Dendritic cell treated with granulocyte-macrophage colony-stimulating factor and Interleukin-4, amounts not matched to agents 40 ng/mL and 50 ng/mL, for 4 days (primary cell): ENCODE data around the gene NUP85.
"Not testable (repeated sequence)": the region's sequence is repeated elsewhere in the genome, so short reads cannot be mapped to it uniquely, and the experiment has no call there.

Experiments
- H3K27ac Mint-ChIP-seq: one replicate; pipeline ENCODE4 v1.8.0; 2022; ENCODE audit warnings: mild to moderate bottlenecking, mixed read lengths
- H3K27me3 Mint-ChIP-seq: one replicate; pipeline ENCODE4 v1.8.0; 2022; ENCODE audit warnings: mild to moderate bottlenecking, mixed read lengths
- H3K36me3 Mint-ChIP-seq: one replicate; pipeline ENCODE4 v1.8.0; 2022; ENCODE audit warnings: low read depth, mixed read lengths
- H3K4me1 Mint-ChIP-seq: one replicate; pipeline ENCODE4 v1.8.0; 2022; ENCODE audit warnings: low read depth, mixed read lengths
- H3K4me3 Mint-ChIP-seq: one replicate; pipeline ENCODE4 v1.8.0; 2022; ENCODE audit warnings: mild to moderate bottlenecking, moderate library complexity, mixed read lengths
- H3K9me3 Mint-ChIP-seq: one replicate; pipeline ENCODE4 v1.8.0; 2022; ENCODE audit warnings: mixed read lengths
- intact Hi-C: fragments of 100-400 bp; cut with micrococcal nuclease; formaldehyde crosslinking; loops from one replicate; pipeline ENCODE4 v1.15.0; 2022

The NUP85 gene, protein sequence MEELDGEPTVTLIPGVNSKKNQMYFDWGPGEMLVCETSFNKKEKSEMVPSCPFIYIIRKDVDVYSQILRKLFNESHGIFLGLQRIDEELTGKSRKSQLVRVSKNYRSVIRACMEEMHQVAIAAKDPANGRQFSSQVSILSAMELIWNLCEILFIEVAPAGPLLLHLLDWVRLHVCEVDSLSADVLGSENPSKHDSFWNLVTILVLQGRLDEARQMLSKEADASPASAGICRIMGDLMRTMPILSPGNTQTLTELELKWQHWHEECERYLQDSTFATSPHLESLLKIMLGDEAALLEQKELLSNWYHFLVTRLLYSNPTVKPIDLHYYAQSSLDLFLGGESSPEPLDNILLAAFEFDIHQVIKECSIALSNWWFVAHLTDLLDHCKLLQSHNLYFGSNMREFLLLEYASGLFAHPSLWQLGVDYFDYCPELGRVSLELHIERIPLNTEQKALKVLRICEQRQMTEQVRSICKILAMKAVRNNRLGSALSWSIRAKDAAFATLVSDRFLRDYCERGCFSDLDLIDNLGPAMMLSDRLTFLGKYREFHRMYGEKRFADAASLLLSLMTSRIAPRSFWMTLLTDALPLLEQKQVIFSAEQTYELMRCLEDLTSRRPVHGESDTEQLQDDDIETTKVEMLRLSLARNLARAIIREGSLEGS

DNA sequence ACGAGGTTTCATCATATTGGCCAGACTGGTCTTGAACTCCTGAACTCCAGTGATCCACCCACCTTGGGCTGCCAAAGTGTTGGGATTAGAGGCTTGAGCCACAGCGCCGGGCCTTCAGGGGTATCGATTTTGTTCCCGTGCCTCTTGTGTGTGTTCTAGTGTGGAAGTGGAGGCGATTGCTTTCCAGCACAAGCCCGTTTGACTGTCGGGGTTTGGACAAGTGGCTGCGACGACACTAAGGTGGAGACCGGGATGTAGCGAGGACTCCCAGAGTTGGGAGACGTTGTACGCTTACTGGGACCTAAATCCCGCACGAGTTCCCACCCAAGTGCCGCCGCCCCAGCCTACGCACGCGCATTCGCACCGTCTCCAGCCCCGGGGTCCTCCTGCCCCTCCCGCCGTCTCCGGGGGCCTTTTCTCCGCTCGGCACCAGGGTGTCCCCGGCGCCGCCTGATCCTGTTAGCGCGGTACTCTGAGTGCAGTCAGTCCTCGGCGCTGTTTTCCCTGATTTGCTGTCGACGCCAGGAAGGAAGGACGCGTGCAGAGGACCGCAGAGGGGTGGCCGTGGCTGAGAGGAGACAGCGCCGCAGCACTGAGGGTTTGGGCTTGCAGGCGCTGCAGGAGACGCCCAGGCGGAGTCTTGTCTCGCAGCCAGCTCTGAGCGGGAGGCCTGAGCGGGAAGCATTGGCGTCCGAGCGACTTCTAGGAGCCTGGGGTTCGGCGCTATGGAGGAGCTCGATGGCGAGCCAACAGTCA is at the start of gene NUP85:
Gene NUP85, plus strand, starts transcription at position 643 of the 756 bp plus-strand sequence. Its CDS starts 83 bp downstream, at position 726.
- Mint-ChIP-seq H3K9me3 (no peaks in the 10 kb centered on the region), H3K4me3 (peak within 1 kb of the TSS; percentile 83), H3K27ac (peak within 1 kb of the TSS; percentile 97), H3K36me3 (peaks cover 34% of the 10 kb centered on the region), H3K27me3 (no peaks in the 10 kb centered on the region), H3K4me1 (peaks cover 27% of the 10 kb centered on the region)
- intact Hi-C loops: no loop called here

DNA sequence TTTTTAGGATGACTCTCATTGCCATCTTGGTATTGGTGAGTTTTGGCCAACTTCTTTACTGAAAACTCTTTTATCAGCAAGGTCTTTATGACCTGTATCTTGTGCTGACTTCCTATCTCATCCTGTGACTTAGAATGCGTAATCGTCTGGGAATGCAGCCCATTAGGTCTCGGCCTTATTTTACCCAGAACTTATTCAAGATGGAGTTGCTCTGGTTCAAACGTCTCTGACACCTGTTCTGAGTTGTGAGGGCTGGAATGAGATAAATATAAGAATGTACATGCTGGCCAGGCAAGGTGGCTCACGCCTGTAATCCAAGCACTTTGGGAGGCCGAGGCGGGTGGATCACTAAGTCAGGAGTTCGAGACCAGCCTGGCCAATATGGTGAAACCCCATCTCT is 47.0 kb upstream of the NUP85 start:
- intact Hi-C loops, H3K4me3 Mint-ChIP-seq, H3K27ac Mint-ChIP-seq, H3K27me3 Mint-ChIP-seq, H3K9me3 Mint-ChIP-seq: not testable (repeated sequence)
- peaks cover 14% of the 10 kb centered on the region for H3K4me1 Mint-ChIP-seq
- H3K36me3 Mint-ChIP-seq: peaks cover 11% of the 10 kb centered on the region

DNA sequence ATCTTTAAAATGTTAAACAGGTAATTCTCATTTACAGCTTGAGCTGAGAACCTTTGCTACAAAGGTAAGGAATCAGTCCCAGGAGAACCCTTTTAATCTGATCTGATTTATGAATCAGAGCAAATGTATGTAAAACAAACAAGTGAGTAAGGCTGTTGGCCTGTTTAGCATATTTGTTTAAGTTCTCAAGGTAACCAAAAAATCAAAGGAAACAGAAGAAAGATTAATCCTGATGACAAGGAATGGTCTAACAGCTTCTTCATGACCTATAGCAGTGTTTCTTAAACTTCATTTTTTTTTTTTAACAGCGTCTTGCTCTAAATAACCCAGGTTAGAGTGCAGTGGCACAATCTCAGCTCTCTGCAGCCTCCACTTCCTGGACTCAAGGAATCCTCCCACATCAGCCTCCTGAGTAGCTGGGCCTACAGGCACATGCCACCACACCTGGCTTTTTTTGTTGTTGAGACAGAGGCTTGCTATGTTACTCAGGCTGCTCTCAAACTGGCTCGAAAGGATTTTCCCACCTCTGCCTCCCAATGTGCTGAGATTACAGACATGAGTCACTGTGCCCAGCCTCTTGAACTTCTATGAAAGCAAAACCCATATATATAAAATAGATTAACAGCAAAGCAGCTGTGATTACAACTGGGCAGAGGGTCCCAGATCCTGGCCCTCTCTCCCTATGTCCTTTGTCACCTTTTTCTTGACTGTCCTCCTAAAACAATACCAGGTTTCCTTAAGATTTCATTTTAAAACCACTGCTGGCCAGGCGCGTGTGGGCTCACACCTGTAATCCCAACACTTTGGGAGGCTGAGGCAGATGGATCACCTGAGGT is 46.1 kb upstream of the NUP85 start:
- Mint-ChIP-seq H3K36me3 (peaks cover 11% of the 10 kb centered on the region), H3K9me3 (no peaks in the 10 kb centered on the region), H3K27ac (no peak overlapping the region), H3K4me3 (no peak overlapping the region), H3K4me1 (peaks cover 10% of the 10 kb centered on the region), H3K27me3 (no peaks in the 10 kb centered on the region)
- intact Hi-C loops: no loop called here

DNA sequence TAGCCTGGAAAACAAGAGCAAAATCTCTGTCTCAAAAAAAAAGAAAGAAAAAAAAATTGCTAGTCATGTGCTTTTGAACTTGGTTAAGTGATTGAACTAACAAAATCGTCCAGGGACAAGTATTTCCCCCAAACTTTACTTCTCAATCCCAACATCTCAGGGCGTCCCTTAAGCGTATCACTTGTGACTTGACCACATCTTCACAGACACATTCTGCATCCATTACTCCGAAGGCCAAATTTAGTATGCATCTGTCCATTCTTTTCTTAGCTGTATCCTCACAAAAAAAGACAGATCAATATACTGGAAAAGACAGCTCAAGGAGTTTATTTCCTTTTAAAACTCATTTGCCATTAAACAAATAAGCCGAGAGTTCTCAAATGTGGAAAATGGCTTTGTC is 45.3 kb upstream of the NUP85 start:
- Mint-ChIP-seq H3K4me1 (peaks cover 2% of the 10 kb centered on the region), H3K27me3 (no peaks in the 10 kb centered on the region), H3K36me3 (peaks cover 17% of the 10 kb centered on the region), H3K9me3 (no peaks in the 10 kb centered on the region), H3K4me3 (no peak overlapping the region), H3K27ac (no peak overlapping the region)
- intact Hi-C loops: no loop called here

DNA sequence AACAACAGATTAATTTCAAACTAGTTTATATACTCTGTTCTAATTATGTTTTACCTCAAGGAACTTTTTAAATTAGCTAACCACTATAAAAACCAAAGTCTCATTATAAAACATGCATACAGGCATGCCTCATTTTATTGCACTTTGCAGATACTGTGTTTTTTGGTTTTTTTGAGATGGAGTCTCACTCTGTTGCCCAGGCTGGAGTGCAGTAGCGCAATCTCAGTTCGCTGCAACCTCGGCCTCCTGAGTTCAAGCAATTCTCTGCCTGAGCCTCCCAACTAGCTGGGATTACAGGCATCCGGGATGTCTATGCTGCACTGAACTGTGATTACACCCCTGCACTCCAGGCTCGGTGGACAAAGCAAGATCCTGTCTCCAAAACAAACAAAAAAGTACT is 42.4 kb upstream of the NUP85 start:
- no peaks in the 10 kb centered on the region for H3K27me3 Mint-ChIP-seq
- H3K4me1 Mint-ChIP-seq: no peaks in the 10 kb centered on the region
- H3K27ac Mint-ChIP-seq: no peak overlapping the region
- H3K9me3 Mint-ChIP-seq: no peaks in the 10 kb centered on the region
- intact Hi-C loops: no loop called here
- H3K36me3 Mint-ChIP-seq: peaks cover 42% of the 10 kb centered on the region
- no peak overlapping the region for H3K4me3 Mint-ChIP-seq

DNA sequence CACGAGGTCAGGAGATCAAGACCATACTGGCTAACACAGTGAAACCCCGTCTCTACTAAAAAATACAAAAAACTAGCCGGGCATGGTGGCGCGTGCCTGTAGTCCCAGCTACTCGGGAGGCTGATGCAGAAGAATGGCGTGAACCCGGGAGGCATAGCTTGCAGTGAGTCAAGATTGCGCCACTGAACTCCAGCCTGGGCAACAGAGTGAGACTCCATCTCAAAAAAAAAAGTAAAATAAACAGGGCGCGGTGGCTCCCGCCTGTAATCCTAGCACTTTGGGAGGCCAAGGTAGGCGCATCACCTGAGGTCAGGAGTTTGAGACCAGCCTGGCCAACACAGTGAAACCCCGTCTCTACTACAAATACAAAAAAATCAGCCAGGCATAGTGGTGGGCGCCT is 40.9 kb upstream of the NUP85 start:
- H3K4me1 Mint-ChIP-seq, H3K9me3 Mint-ChIP-seq, H3K27ac Mint-ChIP-seq, H3K4me3 Mint-ChIP-seq, H3K27me3 Mint-ChIP-seq, intact Hi-C loops: not testable (repeated sequence)
- peaks cover 58% of the 10 kb centered on the region for H3K36me3 Mint-ChIP-seq

DNA sequence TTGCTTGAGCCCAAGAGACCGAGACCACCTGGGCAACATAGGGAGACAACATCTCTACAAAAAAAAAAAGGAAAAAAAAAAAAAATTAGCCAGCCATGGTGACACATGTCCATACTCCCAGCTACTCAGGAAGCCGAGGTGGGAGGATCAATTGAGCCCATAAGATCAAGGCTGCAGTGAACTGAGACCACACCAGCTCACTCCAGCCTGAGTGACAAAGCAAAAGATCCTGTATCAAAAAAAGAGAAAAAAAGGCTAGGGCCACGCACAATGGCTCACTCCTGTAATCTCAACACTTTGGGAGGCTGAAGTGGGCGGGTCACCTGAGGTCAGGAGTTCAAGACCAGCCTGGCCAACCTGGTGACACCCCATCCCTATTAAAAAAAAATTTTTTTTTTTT is 36.5 kb upstream of the NUP85 start:
- peaks cover 95% of the 10 kb centered on the region for H3K36me3 Mint-ChIP-seq
- H3K4me3 Mint-ChIP-seq: no peak overlapping the region
- no peaks in the 10 kb centered on the region for H3K9me3 Mint-ChIP-seq
- intact Hi-C loops: no loop called here
- no peak overlapping the region for H3K27ac Mint-ChIP-seq
- H3K27me3 Mint-ChIP-seq: no peaks in the 10 kb centered on the region
- no peaks in the 10 kb centered on the region for H3K4me1 Mint-ChIP-seq

DNA sequence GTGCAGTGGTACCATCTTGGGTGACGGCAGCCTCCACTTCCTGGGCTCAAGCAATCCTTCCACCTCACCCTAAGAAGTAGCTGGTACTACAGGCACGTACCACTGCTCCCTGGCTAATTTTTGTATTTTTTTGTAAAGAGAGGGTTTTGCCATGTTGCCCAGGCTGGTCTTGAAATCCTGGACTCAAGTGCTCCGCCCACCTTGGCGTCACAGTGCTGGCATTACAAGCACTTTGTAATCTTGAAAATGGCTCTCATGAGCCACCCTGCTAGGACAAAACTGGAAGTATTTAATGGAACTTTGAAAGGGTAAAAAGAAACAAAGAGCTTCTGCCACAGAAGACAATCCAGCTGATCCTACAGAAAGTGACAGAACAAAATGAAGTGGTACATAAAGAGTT is 32.0 kb upstream of the NUP85 start:
- Mint-ChIP-seq H3K36me3 (peaks cover 98% of the 10 kb centered on the region), H3K27ac (no peak overlapping the region), H3K4me1 (no peaks in the 10 kb centered on the region), H3K9me3 (no peaks in the 10 kb centered on the region), H3K4me3 (no peak overlapping the region), H3K27me3 (no peaks in the 10 kb centered on the region)
- intact Hi-C loops: loop anchor here (10.0 kb wide), 1 partner anchor 109 kb away; no protein-coding TSS in a partner anchor

DNA sequence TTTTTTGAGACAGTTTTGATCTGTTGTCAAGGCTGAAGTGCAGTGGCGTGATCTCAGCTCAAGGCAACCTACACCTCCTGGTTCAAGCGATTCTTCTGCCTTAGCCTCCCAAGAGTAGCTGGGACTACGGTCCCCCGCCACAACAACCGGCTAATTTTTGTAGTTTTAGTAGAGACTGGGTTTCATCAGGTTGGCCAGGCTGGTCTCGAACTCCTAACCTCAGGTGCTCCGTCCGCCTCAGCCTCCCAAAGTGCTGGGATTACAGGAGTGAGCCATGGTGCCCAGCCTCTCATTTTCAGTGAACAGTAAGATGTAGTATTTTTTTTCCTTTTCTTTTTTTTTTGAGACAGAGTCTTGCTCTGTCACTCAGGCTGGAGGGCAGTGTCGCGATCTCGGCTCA is 30.5 kb upstream of the NUP85 start:
- Mint-ChIP-seq H3K9me3 (no peaks in the 10 kb centered on the region), H3K4me1 (peaks cover 7% of the 10 kb centered on the region), H3K36me3 (peaks cover 98% of the 10 kb centered on the region), H3K4me3 (no peak overlapping the region), H3K27ac (no peak overlapping the region), H3K27me3 (no peaks in the 10 kb centered on the region)
- intact Hi-C loops: loop anchor here (10.0 kb wide), 1 partner anchor 110 kb away; no protein-coding TSS in a partner anchor

DNA sequence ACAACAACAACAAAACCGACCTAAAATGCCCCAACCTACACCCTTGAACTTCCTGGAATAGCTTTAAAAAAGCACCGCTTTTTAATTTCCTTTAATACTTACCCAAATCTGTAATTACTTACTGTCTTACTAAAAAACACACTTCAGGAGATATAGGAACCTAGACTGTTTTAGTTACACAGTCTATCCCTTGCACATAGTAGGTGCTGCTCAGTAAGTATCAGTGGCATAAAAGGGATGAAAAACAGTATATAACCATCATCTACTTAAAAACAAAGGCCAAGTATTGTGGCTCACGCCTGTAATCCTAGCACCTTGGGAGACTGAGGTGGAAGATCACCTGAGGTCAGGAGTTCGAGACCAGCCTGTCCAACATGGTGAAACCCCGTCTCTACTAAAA is 28.9 kb upstream of the NUP85 start:
- peaks cover 94% of the 10 kb centered on the region for H3K36me3 Mint-ChIP-seq
- H3K27me3 Mint-ChIP-seq: no peaks in the 10 kb centered on the region
- no peaks in the 10 kb centered on the region for H3K9me3 Mint-ChIP-seq
- H3K4me1 Mint-ChIP-seq: peaks cover 13% of the 10 kb centered on the region
- intact Hi-C loops: loop anchor here (10.0 kb wide), 1 partner anchor 112 kb away; no protein-coding TSS in a partner anchor
- no peak overlapping the region for H3K27ac Mint-ChIP-seq
- no peak overlapping the region for H3K4me3 Mint-ChIP-seq

DNA sequence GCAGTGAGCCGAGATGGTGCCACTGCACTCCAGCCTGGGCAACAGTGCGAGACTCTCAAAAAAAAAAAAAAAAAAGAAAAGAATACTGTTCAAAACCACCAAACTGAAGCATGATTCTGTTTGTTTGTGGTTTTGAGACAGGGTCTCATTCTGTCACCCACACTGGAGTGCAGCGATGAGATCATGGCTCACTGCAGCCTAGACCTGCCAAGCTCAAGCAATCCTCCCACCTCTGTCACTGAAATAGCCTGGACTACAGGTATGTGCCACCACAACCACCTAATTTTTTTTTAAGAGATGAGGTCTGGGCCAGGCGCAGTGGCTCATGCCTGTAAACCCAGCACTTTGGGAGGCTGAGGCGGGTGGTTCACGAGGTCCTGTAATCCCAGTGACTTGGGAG is 27.0 kb upstream of the NUP85 start:
- no peak overlapping the region for H3K27ac Mint-ChIP-seq
- intact Hi-C loops: loop anchor here (10.0 kb wide), 1 partner anchor 114 kb away; no protein-coding TSS in a partner anchor
- H3K4me3 Mint-ChIP-seq: no peak overlapping the region
- H3K9me3 Mint-ChIP-seq: no peaks in the 10 kb centered on the region
- H3K4me1 Mint-ChIP-seq: peaks cover 17% of the 10 kb centered on the region
- H3K36me3 Mint-ChIP-seq: peaks cover 88% of the 10 kb centered on the region
- H3K27me3 Mint-ChIP-seq: no peaks in the 10 kb centered on the region

DNA sequence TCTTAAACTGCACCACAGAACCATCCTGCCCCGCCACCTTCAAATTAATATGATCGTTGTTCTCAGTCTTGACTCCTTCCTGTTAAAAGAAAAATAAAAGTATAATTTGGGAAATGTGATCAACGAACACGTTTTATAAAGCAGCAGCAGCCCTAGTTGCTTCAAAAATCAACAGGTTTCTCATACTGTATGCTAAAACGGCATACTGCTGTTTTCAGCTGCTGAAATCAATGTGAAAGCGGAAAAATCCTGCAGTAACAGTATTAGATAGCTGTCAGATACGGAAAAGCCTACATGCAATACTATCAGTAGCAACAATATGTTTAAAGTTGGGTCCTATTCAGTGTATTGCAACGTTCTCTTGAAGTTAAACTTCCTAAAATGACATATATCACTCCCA is 24.4 kb upstream of the NUP85 start:
- intact Hi-C loops: no loop called here
- Mint-ChIP-seq H3K9me3 (no peaks in the 10 kb centered on the region), H3K27ac (peak overlapping the region; percentile 99), H3K4me1 (peaks cover 29% of the 10 kb centered on the region), H3K4me3 (peak overlapping the region; percentile 79), H3K36me3 (peaks cover 62% of the 10 kb centered on the region), H3K27me3 (no peaks in the 10 kb centered on the region)

DNA sequence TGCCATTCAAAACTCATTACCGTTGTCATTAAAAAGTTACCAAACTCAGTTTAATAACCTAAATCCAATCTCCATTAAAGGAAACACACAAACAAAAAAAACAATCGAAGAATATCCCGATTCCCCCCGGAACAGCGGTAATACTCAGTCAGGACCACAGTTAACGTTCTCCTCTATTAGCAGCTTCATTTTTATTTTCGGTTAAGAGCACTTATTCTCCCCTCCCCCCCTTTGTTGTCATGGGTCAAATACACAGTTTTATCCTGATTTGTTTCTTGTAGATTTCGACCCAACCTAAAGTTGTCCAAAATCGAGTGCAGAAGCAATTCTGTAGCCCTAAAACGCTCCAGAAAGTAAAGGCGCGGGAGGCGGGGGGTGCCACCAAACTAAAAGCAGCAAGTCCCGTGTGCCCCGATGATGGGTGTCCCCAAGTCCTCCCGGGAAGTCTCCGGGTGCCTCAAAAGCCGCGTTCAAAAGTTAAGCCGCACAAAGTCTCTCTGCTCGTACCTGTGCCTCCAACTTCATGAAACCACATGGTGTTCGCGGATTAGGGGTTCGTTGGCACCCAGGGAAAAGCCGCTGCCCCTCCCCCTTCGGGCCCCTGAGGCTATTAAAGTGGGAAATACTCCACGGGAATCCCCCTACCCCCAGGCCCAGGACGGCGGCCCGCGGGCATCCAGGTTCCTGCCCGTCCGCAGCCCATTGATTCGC is 23.7 kb upstream of the NUP85 start:
- H3K36me3 Mint-ChIP-seq: peaks cover 55% of the 10 kb centered on the region
- intact Hi-C loops: no loop called here
- H3K4me1 Mint-ChIP-seq: peaks cover 29% of the 10 kb centered on the region
- H3K27ac Mint-ChIP-seq: peak overlapping the region; percentile 99
- H3K27me3 Mint-ChIP-seq: no peaks in the 10 kb centered on the region
- H3K4me3 Mint-ChIP-seq: peak overlapping the region; percentile 79
- no peaks in the 10 kb centered on the region for H3K9me3 Mint-ChIP-seq
